HepG2 (cell line): ENCODE data around the gene SNAP25. TPM values are rescaled to one million over a fixed set of nuclear protein-coding genes. Genes with fewer than 3 reads are reported as not detected.

ENCODE experiments used
- BORCS8-MEF2B ChIP-seq: sonication (generic); formaldehyde crosslinking; IDR thresholded peaks from 2 replicates; pipeline ENCODE4 v1.8.0; 2022; ENCODE audit warnings: mild to moderate bottlenecking, missing genetic modification reagents
- CENPX ChIP-seq: sonication (generic); formaldehyde crosslinking; IDR thresholded peaks from 2 replicates; pipeline ENCODE4 v1.9.0; 2021; ENCODE audit warnings: mild to moderate bottlenecking, missing genetic modification reagents, moderate library complexity
- FOSL2 ChIP-seq: sonication (generic); formaldehyde crosslinking; IDR thresholded peaks from 2 replicates; pipeline ENCODE4 v1.4.0; 2020; ENCODE audit warnings: missing genetic modification reagents
- HDAC1 ChIP-seq: sonication (generic); formaldehyde crosslinking; IDR thresholded peaks from 2 replicates; pipeline ENCODE4 v1.5.1; 2020; ENCODE audit warnings: mild to moderate bottlenecking, missing genetic modification reagents
- IKZF5 ChIP-seq: IDR thresholded peaks from 2 replicates; pipeline ENCODE4 v1.6.1; 2018; ENCODE audit warnings: missing genetic modification reagents, mild to moderate bottlenecking, missing compliant biosample characterization
- NCOA1 ChIP-seq: sonication (generic); formaldehyde crosslinking; IDR thresholded peaks from 2 replicates; pipeline ENCODE4 v1.9.0; 2021; ENCODE audit warnings: missing genetic modification reagents
- NFYB ChIP-seq: sonication (generic); formaldehyde crosslinking; IDR thresholded peaks from 2 replicates; pipeline ENCODE4 v1.4.0; 2020; ENCODE audit warnings: missing genetic modification reagents
- RXRB ChIP-seq: IDR thresholded peaks from 2 replicates; pipeline ENCODE4 v1.6.1; 2016; ENCODE audit warnings: borderline replicate concordance, missing genetic modification reagents, missing compliant biosample characterization
- SALL1 ChIP-seq: sonication (generic); formaldehyde crosslinking; IDR thresholded peaks from 2 replicates; pipeline ENCODE4 v1.8.0; 2022; ENCODE audit warnings: mild to moderate bottlenecking, missing genetic modification reagents
- ZFX ChIP-seq: sonication (generic); formaldehyde crosslinking; IDR thresholded peaks from 2 replicates; pipeline ENCODE4 v1.4.0; 2020; ENCODE audit warnings: mild to moderate bottlenecking, low read depth, missing genetic modification reagents, moderate library complexity
- ZNF17 ChIP-seq: sonication (generic); formaldehyde crosslinking; IDR thresholded peaks from 2 replicates; pipeline ENCODE4 v1.5.0; 2020; ENCODE audit warnings: mild to moderate bottlenecking, missing genetic modification reagents
- ZNF256 ChIP-seq: sonication (generic); formaldehyde crosslinking; conservative IDR thresholded peaks from 2 replicates; pipeline ENCODE4 v1.4.0; 2020; ENCODE audit warnings: missing genetic modification reagents
- ZNF33B ChIP-seq: sonication (generic); formaldehyde crosslinking; IDR thresholded peaks from 2 replicates; pipeline ENCODE4 v1.5.1; 2020; ENCODE audit warnings: mild to moderate bottlenecking, missing genetic modification reagents
- ZNF510 ChIP-seq: sonication (generic); formaldehyde crosslinking; IDR thresholded peaks from 2 replicates; pipeline ENCODE4 v1.4.0; 2020; ENCODE audit warnings: low read depth, mild to moderate bottlenecking, missing genetic modification reagents
- ZNF746 ChIP-seq: sonication (generic); formaldehyde crosslinking; IDR thresholded peaks from 2 replicates; pipeline ENCODE4 v1.8.0; 2022; ENCODE audit warnings: mild to moderate bottlenecking, missing genetic modification reagents
- ZNF773 ChIP-seq: sonication (generic); formaldehyde crosslinking; IDR thresholded peaks from 2 replicates; pipeline ENCODE4 v1.4.0; 2020; ENCODE audit warnings: missing genetic modification reagents, borderline replicate concordance
- polyA plus RNA-seq, 8 experiments: library from polyadenylated mRNA; depleted of rRNA in 3 of 8; stranded (reverse) in 7 of 8; unstranded in 1 of 8; fragments of >200 nt; fragmentation: Illumina TruSeq in 4 of 8; extraction: Trizol in 4 of 8; gene quantifications; 2 replicates each; pipeline versions ENCODE4 v1.2.1 to v1.2.3, GENCODE V29; 2011 to 2016; ENCODE audit warnings: low read depth in 4 of 8, missing spikeins in 1 of 8, mixed read lengths in 1 of 8; ENCODE audit not compliant: insufficient read depth in 1 of 8
- total RNA-seq, 5 experiments: library from RNA; depleted of rRNA; stranded (reverse); fragments of >200 nt; fragmentation: Illumina TruSeq; extraction: Trizol; gene quantifications; 2 replicates each; pipeline ENCODE4 v1.2.3, GENCODE V29; 2016; ENCODE audit warnings: low read depth in 1 of 5
- TF ChIP-seq, protein P1 (sequence below): sonication (generic); formaldehyde crosslinking; IDR thresholded peaks from 2 replicates; pipeline ENCODE4 v1.5.0; 2020; ENCODE audit warnings: mild to moderate bottlenecking, missing genetic modification reagents, borderline replicate concordance
- TF ChIP-seq, protein P2 (sequence below): sonication (generic); formaldehyde crosslinking; IDR thresholded peaks from 2 replicates; pipeline ENCODE4 v1.5.0; 2020; ENCODE audit warnings: missing genetic modification reagents, mild to moderate bottlenecking, borderline replicate concordance

SNAP25 gene
- total and polyA plus RNA-seq, 2 of the 13 experiments (the other 11 are each of a cell fraction or from before 2014, with no cell fraction given), result not detected

- TF ChIP-seq, protein P1, sequence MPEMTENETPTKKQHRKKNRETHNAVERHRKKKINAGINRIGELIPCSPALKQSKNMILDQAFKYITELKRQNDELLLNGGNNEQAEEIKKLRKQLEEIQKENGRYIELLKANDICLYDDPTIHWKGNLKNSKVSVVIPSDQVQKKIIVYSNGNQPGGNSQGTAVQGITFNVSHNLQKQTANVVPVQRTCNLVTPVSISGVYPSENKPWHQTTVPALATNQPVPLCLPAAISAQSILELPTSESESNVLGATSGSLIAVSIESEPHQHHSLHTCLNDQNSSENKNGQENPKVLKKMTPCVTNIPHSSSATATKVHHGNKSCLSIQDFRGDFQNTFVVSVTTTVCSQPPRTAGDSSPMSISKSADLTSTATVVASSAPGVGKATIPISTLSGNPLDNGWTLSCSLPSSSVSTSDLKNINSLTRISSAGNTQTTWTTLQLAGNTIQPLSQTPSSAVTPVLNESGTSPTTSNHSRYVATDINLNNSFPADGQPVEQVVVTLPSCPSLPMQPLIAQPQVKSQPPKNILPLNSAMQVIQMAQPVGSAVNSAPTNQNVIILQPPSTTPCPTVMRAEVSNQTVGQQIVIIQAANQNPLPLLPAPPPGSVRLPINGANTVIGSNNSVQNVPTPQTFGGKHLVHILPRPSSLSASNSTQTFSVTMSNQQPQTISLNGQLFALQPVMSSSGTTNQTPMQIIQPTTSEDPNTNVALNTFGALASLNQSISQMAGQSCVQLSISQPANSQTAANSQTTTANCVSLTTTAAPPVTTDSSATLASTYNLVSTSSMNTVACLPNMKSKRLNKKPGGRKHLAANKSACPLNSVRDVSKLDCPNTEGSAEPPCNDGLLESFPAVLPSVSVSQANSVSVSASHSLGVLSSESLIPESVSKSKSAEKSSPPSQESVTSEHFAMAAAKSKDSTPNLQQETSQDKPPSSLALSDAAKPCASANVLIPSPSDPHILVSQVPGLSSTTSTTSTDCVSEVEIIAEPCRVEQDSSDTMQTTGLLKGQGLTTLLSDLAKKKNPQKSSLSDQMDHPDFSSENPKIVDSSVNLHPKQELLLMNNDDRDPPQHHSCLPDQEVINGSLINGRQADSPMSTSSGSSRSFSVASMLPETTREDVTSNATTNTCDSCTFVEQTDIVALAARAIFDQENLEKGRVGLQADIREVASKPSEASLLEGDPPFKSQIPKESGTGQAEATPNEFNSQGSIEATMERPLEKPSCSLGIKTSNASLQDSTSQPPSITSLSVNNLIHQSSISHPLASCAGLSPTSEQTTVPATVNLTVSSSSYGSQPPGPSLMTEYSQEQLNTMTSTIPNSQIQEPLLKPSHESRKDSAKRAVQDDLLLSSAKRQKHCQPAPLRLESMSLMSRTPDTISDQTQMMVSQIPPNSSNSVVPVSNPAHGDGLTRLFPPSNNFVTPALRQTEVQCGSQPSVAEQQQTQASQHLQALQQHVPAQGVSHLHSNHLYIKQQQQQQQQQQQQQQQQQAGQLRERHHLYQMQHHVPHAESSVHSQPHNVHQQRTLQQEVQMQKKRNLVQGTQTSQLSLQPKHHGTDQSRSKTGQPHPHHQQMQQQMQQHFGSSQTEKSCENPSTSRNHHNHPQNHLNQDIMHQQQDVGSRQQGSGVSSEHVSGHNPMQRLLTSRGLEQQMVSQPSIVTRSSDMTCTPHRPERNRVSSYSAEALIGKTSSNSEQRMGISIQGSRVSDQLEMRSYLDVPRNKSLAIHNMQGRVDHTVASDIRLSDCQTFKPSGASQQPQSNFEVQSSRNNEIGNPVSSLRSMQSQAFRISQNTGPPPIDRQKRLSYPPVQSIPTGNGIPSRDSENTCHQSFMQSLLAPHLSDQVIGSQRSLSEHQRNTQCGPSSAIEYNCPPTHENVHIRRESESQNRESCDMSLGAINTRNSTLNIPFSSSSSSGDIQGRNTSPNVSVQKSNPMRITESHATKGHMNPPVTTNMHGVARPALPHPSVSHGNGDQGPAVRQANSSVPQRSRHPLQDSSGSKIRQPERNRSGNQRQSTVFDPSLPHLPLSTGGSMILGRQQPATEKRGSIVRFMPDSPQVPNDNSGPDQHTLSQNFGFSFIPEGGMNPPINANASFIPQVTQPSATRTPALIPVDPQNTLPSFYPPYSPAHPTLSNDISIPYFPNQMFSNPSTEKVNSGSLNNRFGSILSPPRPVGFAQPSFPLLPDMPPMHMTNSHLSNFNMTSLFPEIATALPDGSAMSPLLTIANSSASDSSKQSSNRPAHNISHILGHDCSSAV (CRISPR knock-in tag), result peak; percentile 76; the same call in 1 of the 2 replicates
- TF ChIP-seq ZNF33B (CRISPR knock-in tag) (peak; percentile 48), IKZF5 (CRISPR knock-in tag) (peak; percentile 97), SALL1 (peak; percentile 95), ZNF773 (no peak), ZNF256 (no peak), ZNF746 (CRISPR knock-in tag) (peak; percentile 90), NCOA1 (no peak; the same call in 1 of the 2 replicates), FOSL2 (CRISPR knock-in tag) (peak; percentile 90), CENPX (CRISPR knock-in tag) (no peak), RXRB (peak; percentile 92), HDAC1 (CRISPR knock-in tag) (peak; percentile 99), ZNF17 (no peak), NFYB (no peak), BORCS8-MEF2B (CRISPR knock-in tag) (no peak), ZNF510 (CRISPR knock-in tag) (no peak), ZFX (CRISPR knock-in tag) (peak; percentile 51; the same call in 1 of the 2 replicates)
- TF ChIP-seq, protein P2, sequence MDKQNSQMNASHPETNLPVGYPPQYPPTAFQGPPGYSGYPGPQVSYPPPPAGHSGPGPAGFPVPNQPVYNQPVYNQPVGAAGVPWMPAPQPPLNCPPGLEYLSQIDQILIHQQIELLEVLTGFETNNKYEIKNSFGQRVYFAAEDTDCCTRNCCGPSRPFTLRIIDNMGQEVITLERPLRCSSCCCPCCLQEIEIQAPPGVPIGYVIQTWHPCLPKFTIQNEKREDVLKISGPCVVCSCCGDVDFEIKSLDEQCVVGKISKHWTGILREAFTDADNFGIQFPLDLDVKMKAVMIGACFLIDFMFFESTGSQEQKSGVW (CRISPR knock-in tag), result no peak
These were observed 44.9 kb downstream of the SNAP25 start (continued) for GRCh38 chr20:10263385-10264165.
